H1 (cell line): ENCODE results near the gene GALNTL6.

ENCODE experiments used
- EP300 ChIP-seq, 2 experiments: IDR thresholded peaks; 1 replicate in 1 of 2; 2 replicates in 1 of 2; pipeline ENCODE4 v1.6.1; 2011 to 2012; ENCODE audit warnings: low read depth in 2 of 2, low read length in 2 of 2, mild to moderate bottlenecking in 2 of 2, borderline replicate concordance in 1 of 2, inconsistent platforms in 1 of 2, moderate library complexity in 1 of 2
- EZH2 ChIP-seq: fragments of 200-600 bp; sonication (generic); IDR thresholded peaks from 2 replicates; pipeline ENCODE4 v1.7.1; 2012; ENCODE audit warnings: low read depth, mild to moderate bottlenecking, moderate library complexity, low read length, inconsistent platforms; ENCODE audit not compliant: severe bottlenecking
- GABPA ChIP-seq: IDR thresholded peaks from 2 replicates; pipeline ENCODE4 v1.6.1; 2011; ENCODE audit warnings: mild to moderate bottlenecking, low read length, moderate library complexity, borderline replicate concordance; ENCODE audit not compliant: insufficient read depth
- GTF2F1 ChIP-seq: IDR thresholded peaks from 2 replicates; pipeline ENCODE4 v1.6.1; 2012; ENCODE audit warnings: low read depth, low read length, improper control_type of control experiment, borderline replicate concordance
- JUN ChIP-seq: IDR thresholded peaks from 2 replicates; pipeline ENCODE4 v1.6.1; 2011; ENCODE audit warnings: low read depth, mild to moderate bottlenecking, improper control_type of control experiment, low read length
- JUND ChIP-seq: IDR thresholded peaks from 2 replicates; pipeline ENCODE4 v1.6.1; 2011; ENCODE audit warnings: mild to moderate bottlenecking, improper control_type of control experiment, low read length
- KDM1A ChIP-seq: fragments of 200-600, 300-600 bp; sonication (generic); IDR thresholded peaks from 2 replicates; pipeline ENCODE4 v1.7.1; 2016; ENCODE audit warnings: mild to moderate bottlenecking, low read length, borderline replicate concordance
- POLR2A ChIP-seq, 2 experiments: IDR thresholded peaks; 1 replicate in 1 of 2; 2 replicates in 1 of 2; pipeline ENCODE4 v1.6.1; 2011; ENCODE audit warnings: low read depth in 2 of 2, low read length in 2 of 2, mild to moderate bottlenecking in 2 of 2; ENCODE audit errors: control extremely low read depth in 1 of 2
- POLR2AphosphoS5 ChIP-seq: IDR thresholded peaks from 2 replicates; pipeline ENCODE4 v1.6.1; 2011; ENCODE audit warnings: low read depth, low read length
- POU5F1 ChIP-seq: IDR thresholded peaks from 2 replicates; pipeline ENCODE4 v1.6.1; 2011; ENCODE audit warnings: low read depth, mild to moderate bottlenecking, low read length, moderate library complexity
- TF ChIP-seq, protein P1 (sequence below), 3 experiments: IDR thresholded peaks; 1 replicate in 2 of 3; 2 replicates in 1 of 3; pipeline versions ENCODE4 v1.5.1 to v1.6.1; 2011; ENCODE audit warnings: low read length in 3 of 3, mild to moderate bottlenecking in 3 of 3, inconsistent platforms in 2 of 3, low read depth in 1 of 3, moderate library complexity in 1 of 3; ENCODE audit not compliant: insufficient read depth in 1 of 3; ENCODE audit errors: control extremely low read depth in 1 of 3
- TF ChIP-seq, protein P2 (sequence below): IDR thresholded peaks from 2 replicates; pipeline ENCODE4 v1.6.1; 2012; ENCODE audit warnings: inconsistent platforms

DNA sequence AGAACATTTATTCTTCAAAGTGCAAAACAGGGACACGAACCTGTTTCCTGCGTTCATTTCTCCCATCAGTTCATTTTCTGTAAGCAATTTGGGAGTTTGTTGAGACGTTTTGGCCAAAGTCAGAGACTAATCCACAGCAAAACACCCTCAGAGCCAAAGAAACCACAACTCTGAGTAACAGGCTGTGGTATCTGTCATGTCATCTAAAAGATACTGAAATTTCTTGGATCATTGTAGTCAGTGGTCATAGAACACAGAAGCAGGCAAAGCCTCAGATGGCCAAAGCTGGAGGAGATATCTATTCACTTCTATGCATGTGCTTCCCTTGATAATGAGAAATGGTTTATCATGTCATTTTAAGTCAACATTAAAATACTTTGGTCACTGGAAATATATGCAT, 869.8 kb downstream of the GALNTL6 start:
- TF ChIP-seq JUN = no peak
- TF ChIP-seq POU5F1 = no peak
- no peak for TF ChIP-seq GABPA
- TF ChIP-seq KDM1A = no peak
- TF ChIP-seq EP300 (IDR thresholded peaks at IDR 0.05; ENCODE audit: borderline replicate concordance in 1 of 2, low read depth in 2 of 2, low read length in 2 of 2) = no peak
- TF ChIP-seq POLR2A (IDR thresholded peaks at IDR 0.05; ENCODE audit: control extremely low read depth in 1 of 2, low read depth in 2 of 2, low read length in 2 of 2) = no peak
- TF ChIP-seq, protein P1, sequence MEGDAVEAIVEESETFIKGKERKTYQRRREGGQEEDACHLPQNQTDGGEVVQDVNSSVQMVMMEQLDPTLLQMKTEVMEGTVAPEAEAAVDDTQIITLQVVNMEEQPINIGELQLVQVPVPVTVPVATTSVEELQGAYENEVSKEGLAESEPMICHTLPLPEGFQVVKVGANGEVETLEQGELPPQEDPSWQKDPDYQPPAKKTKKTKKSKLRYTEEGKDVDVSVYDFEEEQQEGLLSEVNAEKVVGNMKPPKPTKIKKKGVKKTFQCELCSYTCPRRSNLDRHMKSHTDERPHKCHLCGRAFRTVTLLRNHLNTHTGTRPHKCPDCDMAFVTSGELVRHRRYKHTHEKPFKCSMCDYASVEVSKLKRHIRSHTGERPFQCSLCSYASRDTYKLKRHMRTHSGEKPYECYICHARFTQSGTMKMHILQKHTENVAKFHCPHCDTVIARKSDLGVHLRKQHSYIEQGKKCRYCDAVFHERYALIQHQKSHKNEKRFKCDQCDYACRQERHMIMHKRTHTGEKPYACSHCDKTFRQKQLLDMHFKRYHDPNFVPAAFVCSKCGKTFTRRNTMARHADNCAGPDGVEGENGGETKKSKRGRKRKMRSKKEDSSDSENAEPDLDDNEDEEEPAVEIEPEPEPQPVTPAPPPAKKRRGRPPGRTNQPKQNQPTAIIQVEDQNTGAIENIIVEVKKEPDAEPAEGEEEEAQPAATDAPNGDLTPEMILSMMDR (IDR thresholded peaks at IDR 0.05; ENCODE audit: control extremely low read depth in 1 of 3, insufficient read depth in 1 of 3, low read depth in 1 of 3, low read length in 3 of 3) = no peak
- TF ChIP-seq GTF2F1 = no peak
- no peak for TF ChIP-seq POLR2AphosphoS5
- no peak for TF ChIP-seq EZH2
- TF ChIP-seq JUND = no peak
- TF ChIP-seq, protein P2, sequence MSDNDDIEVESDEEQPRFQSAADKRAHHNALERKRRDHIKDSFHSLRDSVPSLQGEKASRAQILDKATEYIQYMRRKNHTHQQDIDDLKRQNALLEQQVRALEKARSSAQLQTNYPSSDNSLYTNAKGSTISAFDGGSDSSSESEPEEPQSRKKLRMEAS = no peak
